Epidermal melanocyte (primary cell): ENCODE results near the gene PRR23E.

Experiments
- DNase-seq: peaks from one replicate; pipeline ENCODE4 v3.0.0; 2011; ENCODE audit warnings: low spot score; ENCODE audit not compliant: insufficient read length

Gene PRR23E

GRCh38 chr3:127224118-127224517 lies 31.2 kb downstream of the PRR23E start:
- DNase-seq: no peak

- DNase-seq: no peak
These were observed 33.5 kb downstream of the PRR23E start for GRCh38 chr3:127226457-127226856.

GRCh38 chr3:127226946-127227842 lies 34.3 kb downstream of the PRR23E start:
- no peak for DNase-seq

GRCh38 chr3:127228866-127229265 lies 35.9 kb downstream of the PRR23E start:
- no peak for DNase-seq

GRCh38 chr3:127233371-127233770 lies 40.4 kb downstream of the PRR23E start:
- no peak for DNase-seq

GRCh38 chr3:127234778-127235177 lies 41.8 kb downstream of the PRR23E start:
- no peak for DNase-seq

GRCh38 chr3:127235706-127236105 lies 42.8 kb downstream of the PRR23E start:
- DNase-seq: no peak

GRCh38 chr3:127237835-127238234 lies 44.9 kb downstream of the PRR23E start:
- DNase-seq: no peak

GRCh38 chr3:127238602-127239001 lies 45.7 kb downstream of the PRR23E start:
- no peak for DNase-seq

GRCh38 chr3:127247292-127247691 lies 54.4 kb downstream of the PRR23E start:
- DNase-seq: no peak
